ENCODE measurements around the gene TEX48. TPM values are rescaled to one million over a fixed set of nuclear protein-coding genes. Genes with fewer than 3 reads are reported as not detected.

TEX48 gene
- total and polyA plus RNA-seq, 2 experiments from 2014 or later, result not detected

DNA sequence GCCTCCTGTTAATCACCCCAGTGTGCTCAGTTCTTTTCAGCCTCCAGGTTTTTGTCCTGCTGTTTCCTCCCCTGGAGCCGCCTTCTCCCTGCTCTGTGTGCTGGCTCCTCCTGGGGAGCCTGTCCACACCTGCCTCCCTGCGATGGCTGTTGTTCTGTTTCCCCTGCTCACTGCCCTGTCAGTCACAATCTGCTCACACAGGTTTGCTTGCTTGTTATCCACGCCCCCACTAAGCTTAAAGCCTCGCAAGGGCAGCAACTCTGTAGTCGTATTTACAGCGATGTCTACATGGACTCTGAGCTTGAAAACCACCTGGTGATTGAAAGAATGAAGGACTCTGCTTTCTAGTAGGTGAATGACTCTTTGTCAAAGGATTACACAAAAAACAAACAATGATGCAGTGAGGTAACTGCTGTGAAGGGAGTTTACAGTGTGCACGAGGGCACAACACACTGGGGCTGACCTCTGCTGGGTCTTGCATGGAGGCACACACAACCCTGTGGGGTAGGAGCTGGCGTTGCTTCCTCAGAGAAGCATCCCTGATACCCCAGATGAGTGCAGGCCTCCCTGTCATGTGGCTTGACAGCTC, 39.6 kb upstream of the TEX48 start:
- H2AFZ ChIP-seq, result no peak overlapping the region
- H3K27ac ChIP-seq, result peak overlapping the region; percentile 46
- in situ Hi-C loops (cut with MboI), result no loop called here
- DNase-seq, result no peak
- 74 to 75% methylated on average over 8 of the region's 8 CpGs for WGBS, 2 experiments (ENCODE audit: low coverage in 1 of 2, low lambda C conversion rate in 2 of 2, missing lambda C conversion rate in 2 of 2)
- no peak overlapping the region for H3K4me3 ChIP-seq
- no peaks in the 10 kb centered on the region for H3K9me2 ChIP-seq (ENCODE audit: insufficient read depth)
- no peaks in the 10 kb centered on the region for H3K79me2 ChIP-seq (ENCODE audit: insufficient read depth)
- TF ChIP-seq EZH2 (IDR thresholded peaks at IDR 0.05; ENCODE audit: insufficient read depth, poor library complexity, severe bottlenecking) (no peak), EZH2phosphoT487 (IDR thresholded peaks at IDR 0.05; ENCODE audit: insufficient read depth, low read depth) (no peak)
- peaks cover 24% of the 10 kb centered on the region for H3K4me1 ChIP-seq (ENCODE audit: insufficient read depth)
- no peaks in the 10 kb centered on the region; the same call in 1 of the 2 replicates for H3K27me3 ChIP-seq (replicated peaks; ENCODE audit: insufficient read depth)
- no peaks in the 10 kb centered on the region for H4K20me1 ChIP-seq (ENCODE audit: insufficient read depth)
- peak overlapping the region; percentile 52 for H3K4me2 ChIP-seq (ENCODE audit: unreplicated experiment)
- 0 out of 2 replicates have a peak overlapping the region, but pooled peaks have one; percentile 0 for H3K9ac ChIP-seq
- no peaks in the 10 kb centered on the region for H3K9me3 ChIP-seq (ENCODE audit: low read depth)
- H3F3A ChIP-seq (ENCODE audit: insufficient read depth), result peaks cover 35% of the 10 kb centered on the region
- no peaks in the 10 kb centered on the region for H3K36me3 ChIP-seq (ENCODE audit: low read depth)

DNA sequence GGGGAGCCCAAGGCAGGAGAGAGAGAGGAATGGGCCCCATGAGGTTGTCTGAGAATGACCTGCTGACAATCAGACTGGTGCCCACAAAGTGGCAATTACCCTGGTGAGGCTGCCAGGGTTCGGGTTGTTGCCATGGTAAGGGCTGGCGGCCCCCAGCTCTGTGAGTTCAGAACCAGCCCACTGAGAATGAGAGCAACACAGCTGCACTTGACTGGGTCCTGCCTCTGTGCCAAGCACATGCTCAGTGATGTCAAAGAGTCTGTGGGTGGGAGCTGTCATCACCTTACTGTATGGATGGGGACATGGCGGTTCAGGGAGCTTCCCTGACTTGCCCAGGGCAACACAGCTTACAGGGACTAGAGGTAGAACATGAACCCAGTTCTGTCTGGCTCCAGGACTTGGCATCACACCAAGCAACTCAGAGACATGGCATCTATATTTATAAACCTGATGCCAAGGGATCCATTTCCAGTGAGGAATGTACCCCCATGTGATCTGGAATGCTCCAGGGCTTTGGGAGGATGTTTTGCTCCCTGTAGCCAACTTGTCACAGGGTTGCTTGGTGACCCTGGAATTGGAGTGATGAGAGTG, 38.2 kb upstream of the TEX48 start:
- no peak overlapping the region for H3K9ac ChIP-seq
- no peaks in the 10 kb centered on the region for H3K36me3 ChIP-seq (ENCODE audit: low read depth)
- WGBS, 2 experiments (ENCODE audit: low coverage in 1 of 2, low lambda C conversion rate in 2 of 2, missing lambda C conversion rate in 2 of 2), result 77 to 94% methylated on average over 3 of the region's 3 CpGs
- H3K27me3 ChIP-seq (replicated peaks; ENCODE audit: insufficient read depth), result peaks cover 7% of the 10 kb centered on the region; the same call in 1 of the 2 replicates
- H3K4me2 ChIP-seq (ENCODE audit: unreplicated experiment), result no peak overlapping the region
- H3K4me1 ChIP-seq (ENCODE audit: insufficient read depth), result peaks cover 24% of the 10 kb centered on the region
- H3K9me3 ChIP-seq (ENCODE audit: low read depth), result no peaks in the 10 kb centered on the region
- no peak overlapping the region for H3K4me3 ChIP-seq
- no peak for TF ChIP-seq EZH2phosphoT487 (IDR thresholded peaks at IDR 0.05; ENCODE audit: insufficient read depth, low read depth)
- TF ChIP-seq EZH2 (IDR thresholded peaks at IDR 0.05; ENCODE audit: insufficient read depth, poor library complexity, severe bottlenecking), result no peak
- peak; percentile 50 for DNase-seq
- H2AFZ ChIP-seq, result no peak overlapping the region
- peaks cover 35% of the 10 kb centered on the region for H3F3A ChIP-seq (ENCODE audit: insufficient read depth)
- H3K79me2 ChIP-seq (ENCODE audit: insufficient read depth), result no peaks in the 10 kb centered on the region
- H3K9me2 ChIP-seq (ENCODE audit: insufficient read depth), result no peaks in the 10 kb centered on the region
- H4K20me1 ChIP-seq (ENCODE audit: insufficient read depth), result no peaks in the 10 kb centered on the region
- no peak overlapping the region for H3K27ac ChIP-seq
- in situ Hi-C loops (cut with MboI), result no loop called here

DNA sequence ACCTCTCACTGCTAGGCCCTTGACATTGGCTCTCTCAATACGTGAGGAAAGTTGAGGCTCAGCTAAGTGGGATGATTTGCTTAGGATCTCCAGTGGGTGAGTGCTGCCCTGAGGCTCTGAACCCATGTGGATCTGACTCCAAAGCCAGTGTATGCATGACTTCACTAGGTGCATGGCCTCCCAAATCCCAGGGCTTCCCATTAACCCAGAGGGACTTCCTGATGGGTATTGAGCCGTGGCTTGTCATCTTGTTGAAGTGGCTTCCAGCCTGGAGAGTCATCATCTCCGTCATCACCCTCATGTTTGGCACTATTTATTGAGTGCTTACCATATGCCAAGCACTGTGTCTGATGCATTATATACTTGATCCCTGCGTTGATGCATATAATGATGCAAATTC, 37.3 kb upstream of the TEX48 start:
- Histone ChIP-seq H3K4me1 (ENCODE audit: insufficient read depth) (peaks cover 24% of the 10 kb centered on the region), H3K9me2 (ENCODE audit: insufficient read depth) (no peaks in the 10 kb centered on the region), H3K27ac (no peak overlapping the region), H3K9ac (no peak overlapping the region), H3K36me3 (ENCODE audit: low read depth) (no peaks in the 10 kb centered on the region), H3K4me2 (ENCODE audit: unreplicated experiment) (no peak overlapping the region), H3K4me3 (no peak overlapping the region), H3K79me2 (ENCODE audit: insufficient read depth) (no peaks in the 10 kb centered on the region), H3F3A (ENCODE audit: insufficient read depth) (peaks cover 28% of the 10 kb centered on the region), H3K27me3 (replicated peaks; ENCODE audit: insufficient read depth) (peaks cover 7% of the 10 kb centered on the region; the same call in 1 of the 2 replicates), H2AFZ (no peak overlapping the region), H4K20me1 (ENCODE audit: insufficient read depth) (no peaks in the 10 kb centered on the region), H3K9me3 (ENCODE audit: low read depth) (no peaks in the 10 kb centered on the region)
- DNase-seq, result no peak
- in situ Hi-C loops (cut with MboI), result no loop called here
- TF ChIP-seq EZH2 (IDR thresholded peaks at IDR 0.05; ENCODE audit: insufficient read depth, poor library complexity, severe bottlenecking) (no peak), EZH2phosphoT487 (IDR thresholded peaks at IDR 0.05; ENCODE audit: insufficient read depth, low read depth) (no peak)
- WGBS, 2 experiments (ENCODE audit: low coverage in 1 of 2, low lambda C conversion rate in 2 of 2, missing lambda C conversion rate in 2 of 2), result 93 to 98% methylated on average over 4 of the region's 4 CpGs

DNA sequence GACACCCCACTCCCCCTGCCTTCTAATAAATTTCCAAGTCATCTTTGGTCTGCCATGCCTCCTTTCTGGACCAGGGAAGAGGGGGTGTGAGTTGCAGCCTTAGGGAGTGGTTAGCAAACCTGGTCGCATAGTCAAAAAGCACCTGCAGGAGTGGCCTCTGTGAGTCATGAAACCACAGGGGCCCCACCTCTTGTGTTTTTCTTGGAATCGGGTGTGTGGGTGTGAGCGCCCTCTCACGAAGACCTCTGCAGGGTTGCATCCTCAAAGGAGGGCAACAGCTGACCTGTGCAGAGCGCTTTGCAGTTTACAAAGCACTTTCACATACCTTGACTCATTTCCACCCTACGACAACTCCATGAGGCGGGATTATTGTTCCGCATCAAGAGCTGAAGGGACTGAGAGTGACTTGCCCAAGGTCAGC, 36.8 kb upstream of the TEX48 start:
- no peaks in the 10 kb centered on the region for H3K79me2 ChIP-seq (ENCODE audit: insufficient read depth)
- H3K9ac ChIP-seq, result no peak overlapping the region
- 86 to 90% methylated on average over 8 of the region's 8 CpGs for WGBS, 2 experiments (ENCODE audit: low coverage in 1 of 2, low lambda C conversion rate in 2 of 2, missing lambda C conversion rate in 2 of 2)
- H3K27me3 ChIP-seq (replicated peaks; ENCODE audit: insufficient read depth), result peaks cover 7% of the 10 kb centered on the region; the same call in 1 of the 2 replicates
- no peaks in the 10 kb centered on the region for H3K9me3 ChIP-seq (ENCODE audit: low read depth)
- no peaks in the 10 kb centered on the region for H4K20me1 ChIP-seq (ENCODE audit: insufficient read depth)
- no peak overlapping the region for H2AFZ ChIP-seq
- H3K4me2 ChIP-seq (ENCODE audit: unreplicated experiment), result no peak overlapping the region
- no peaks in the 10 kb centered on the region for H3K36me3 ChIP-seq (ENCODE audit: low read depth)
- no peak for DNase-seq
- peaks cover 26% of the 10 kb centered on the region for H3F3A ChIP-seq (ENCODE audit: insufficient read depth)
- TF ChIP-seq EZH2phosphoT487 (IDR thresholded peaks at IDR 0.05; ENCODE audit: insufficient read depth, low read depth), result no peak
- no peak for TF ChIP-seq EZH2 (IDR thresholded peaks at IDR 0.05; ENCODE audit: insufficient read depth, poor library complexity, severe bottlenecking)
- in situ Hi-C loops (cut with MboI), result no loop called here
- H3K9me2 ChIP-seq (ENCODE audit: insufficient read depth), result no peaks in the 10 kb centered on the region
- no peak overlapping the region for H3K27ac ChIP-seq
- H3K4me1 ChIP-seq (ENCODE audit: insufficient read depth), result peaks cover 24% of the 10 kb centered on the region
- H3K4me3 ChIP-seq, result no peak overlapping the region

All from GM23248 (cell line).